OCI-LY3 (cell line): ENCODE data around the gene UNC93B1.

Source experiments
- H2AFZ ChIP-seq: fragments of 200-600, 300-600 bp; shearing (Covaris generic); 2 replicates; pipeline ENCODE4 v1.6.0; 2014; ENCODE audit warnings: antibody characterized with exemption, low read depth, low read length
- H3K27ac ChIP-seq: fragments of 200-600, 300-600 bp; sonication (generic); 2 replicates; pipeline ENCODE4 v1.5.1; 2014; ENCODE audit warnings: mild to moderate bottlenecking, low read length, moderate library complexity, mixed read lengths
- H3K27me3 ChIP-seq: fragments of 200-600, 300-600 bp; sonication (generic); 2 replicates; pipeline ENCODE4 v1.6.1; 2014; ENCODE audit warnings: low read depth, low read length, mixed read lengths
- H3K36me3 ChIP-seq: fragments of 200-600, 300-600 bp; sonication (generic); replicated peaks from 2 replicates; pipeline ENCODE3; 2014; ENCODE audit warnings: low read depth, low read length, mixed read lengths
- H3K4me1 ChIP-seq: fragments of 300-600, 200-600 bp; sonication (generic); 2 replicates; pipeline ENCODE4 v1.6.1; 2014; ENCODE audit warnings: low read length, mixed read lengths
- H3K4me2 ChIP-seq: fragments of 200-600, 300-600 bp; sonication (generic); 2 replicates; pipeline ENCODE4 v1.6.1; 2014; ENCODE audit warnings: low read length, mixed read lengths
- H3K4me3 ChIP-seq: fragments of 300-600, 200-600 bp; sonication (generic); 2 replicates; pipeline ENCODE4 v1.5.1; 2014; ENCODE audit warnings: antibody characterized with exemption, mild to moderate bottlenecking, low read length, moderate library complexity
- H3K79me2 ChIP-seq: fragments of 300-600, 200-600 bp; shearing (Covaris generic); 2 replicates; pipeline ENCODE4 v1.6.1; 2014; ENCODE audit warnings: mild to moderate bottlenecking, low read length, mixed read lengths
- H3K9ac ChIP-seq: fragments of 300-600, 200-600 bp; shearing (Covaris generic); 2 replicates; pipeline ENCODE4 v1.6.0; 2014; ENCODE audit warnings: mild to moderate bottlenecking, low read length, moderate library complexity
- H3K9me3 ChIP-seq: fragments of 200-600, 300-600 bp; shearing (Covaris generic); 2 replicates; pipeline ENCODE4 v1.6.1; 2014; ENCODE audit warnings: low read length, mixed read lengths; ENCODE audit not compliant: insufficient read depth
- H4K20me1 ChIP-seq: fragments of 200-600, 300-600 bp; sonication (generic); 2 replicates; pipeline ENCODE4 v1.6.1; 2016; ENCODE audit warnings: low read length, mixed read lengths; ENCODE audit not compliant: insufficient read depth
- CTCF ChIP-seq: fragments of 200-600, 300-600 bp; sonication (generic); IDR thresholded peaks from 2 replicates; pipeline ENCODE4 v1.5.1; 2014; ENCODE audit warnings: antibody characterized with exemption, low read length, low read depth
- EZH2phosphoT487 ChIP-seq: fragments of 200-600 bp; shearing (Covaris generic); IDR thresholded peaks from 2 replicates; pipeline ENCODE4 v1.6.1; 2018; ENCODE audit warnings: antibody characterized with exemption, mixed run types, low read depth

The UNC93B1 gene

GRCh38 chr11:68016904-68017817 is 13.3 kb upstream of the UNC93B1 start:
- Histone ChIP-seq H3K4me1 (peaks cover 15% of the 10 kb centered on the region), H3K9ac (no peak overlapping the region), H3K9me3 (no peaks in the 10 kb centered on the region), H3K27me3 (no peaks in the 10 kb centered on the region), H3K36me3 (no peaks in the 10 kb centered on the region), H3K4me3 (no peak overlapping the region), H3K27ac (no peak overlapping the region), H2AFZ (no peak overlapping the region), H3K79me2 (no peaks in the 10 kb centered on the region), H3K4me2 (no peak overlapping the region), H4K20me1 (no peaks in the 10 kb centered on the region)
- TF ChIP-seq EZH2phosphoT487 (no peak), CTCF (no peak)

GRCh38 chr11:68016161-68016903 is 12.4 kb upstream of the UNC93B1 start:
- Histone ChIP-seq H3K4me2 (no peak overlapping the region), H3K9ac (no peak overlapping the region), H3K4me1 (peaks cover 15% of the 10 kb centered on the region), H4K20me1 (no peaks in the 10 kb centered on the region), H3K27me3 (no peaks in the 10 kb centered on the region), H3K9me3 (no peaks in the 10 kb centered on the region), H3K36me3 (no peaks in the 10 kb centered on the region), H3K4me3 (no peak overlapping the region), H2AFZ (no peak overlapping the region), H3K79me2 (no peaks in the 10 kb centered on the region), H3K27ac (no peak overlapping the region)
- TF ChIP-seq EZH2phosphoT487 (no peak), CTCF (no peak)

- H3K4me2 ChIP-seq: no peak overlapping the region
- no peak overlapping the region for H2AFZ ChIP-seq
- no peaks in the 10 kb centered on the region for H3K9me3 ChIP-seq
- H3K79me2 ChIP-seq: no peaks in the 10 kb centered on the region
- no peaks in the 10 kb centered on the region for H4K20me1 ChIP-seq
- no peak overlapping the region for H3K4me3 ChIP-seq
- no peak overlapping the region for H3K9ac ChIP-seq
- TF ChIP-seq EZH2phosphoT487 (no peak), CTCF (no peak)
- H3K27ac ChIP-seq: no peak overlapping the region
- no peaks in the 10 kb centered on the region for H3K27me3 ChIP-seq
- peaks cover 8% of the 10 kb centered on the region for H3K4me1 ChIP-seq
- no peaks in the 10 kb centered on the region for H3K36me3 ChIP-seq
Observed at GRCh38 chr11:68015467-68015866, 11.6 kb upstream of the UNC93B1 start.

GRCh38 chr11:68014947-68015447 is 11.1 kb upstream of the UNC93B1 start:
- Histone ChIP-seq H3K4me1 (peaks cover 12% of the 10 kb centered on the region), H3K79me2 (no peaks in the 10 kb centered on the region), H3K4me3 (no peak overlapping the region), H3K36me3 (no peaks in the 10 kb centered on the region), H3K27ac (no peak overlapping the region), H3K9ac (no peak overlapping the region), H2AFZ (no peak overlapping the region), H4K20me1 (no peaks in the 10 kb centered on the region), H3K4me2 (no peak overlapping the region), H3K27me3 (no peaks in the 10 kb centered on the region), H3K9me3 (no peaks in the 10 kb centered on the region)
- TF ChIP-seq CTCF (no peak), EZH2phosphoT487 (no peak)
